Cerebellar nuclear complex (tissue), 1 donor: Measurements from ENCODE around the gene TMEM184A.
"Not testable (repeated sequence)": the region's sequence is repeated elsewhere in the genome, so short reads cannot be mapped to it uniquely, and the experiment has no call there.

Source experiments
- DNase-seq, 2 experiments: peaks; one replicate each; lab custom pipeline; 2025; lab: John Stamatoyannopoulos, UW

The TMEM184A gene

GRCh38 chr7:1523208-1523607, 32.8 kb downstream of the TMEM184A start:
- DNase-seq: no peak

DNA sequence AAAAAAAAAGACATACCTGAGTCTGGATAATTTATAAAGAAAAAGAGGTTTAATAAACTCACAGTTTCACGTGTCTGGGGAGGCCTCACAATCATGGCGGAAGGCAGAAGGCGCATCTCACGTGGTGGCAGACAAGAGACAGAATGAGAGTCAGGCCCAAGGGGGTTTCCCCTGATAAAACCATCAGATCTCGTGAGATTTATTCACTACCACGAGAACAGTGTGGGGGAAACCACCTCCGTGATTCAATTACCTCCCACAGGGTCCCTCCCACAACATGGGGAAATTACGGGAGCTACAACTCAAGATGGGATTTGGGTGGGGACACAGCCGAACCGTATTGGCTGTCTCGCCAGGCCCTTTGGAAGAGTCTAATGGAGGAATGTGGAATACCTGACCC, 34.5 kb downstream of the TMEM184A start:
- no peak for DNase-seq

GRCh38 chr7:1520539-1521234, 35.3 kb downstream of the TMEM184A start:
- no peak for DNase-seq

DNA sequence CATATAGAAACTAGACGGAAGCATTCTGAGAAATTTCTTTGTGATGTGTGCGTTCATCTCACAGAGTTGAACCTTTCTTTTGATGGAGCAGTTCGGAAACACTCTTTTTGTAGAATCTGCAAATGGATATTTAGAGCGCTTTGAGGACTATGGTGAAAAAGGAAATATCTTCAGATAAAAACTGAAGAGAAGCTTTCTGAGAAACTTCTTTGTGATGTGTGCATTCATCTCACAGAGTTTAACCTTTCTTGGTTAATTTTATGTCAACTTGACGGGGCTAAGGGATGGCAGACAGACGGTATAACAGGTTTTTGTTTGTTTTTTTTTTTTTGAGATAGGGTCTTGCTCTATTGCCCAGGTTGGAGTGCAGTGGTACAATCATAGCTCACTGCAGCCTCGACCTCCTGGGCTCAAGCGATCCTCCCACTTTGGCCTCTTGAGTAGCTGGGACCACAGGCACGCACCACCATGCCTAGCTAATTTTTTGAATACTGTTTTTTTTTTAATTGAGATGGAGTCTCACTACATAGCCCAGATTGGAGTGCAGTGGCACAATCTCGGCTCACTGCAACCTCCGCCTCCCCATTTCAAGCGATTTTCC, 36.6 kb downstream of the TMEM184A start:
- not testable (repeated sequence) for DNase-seq

- no peak for DNase-seq
Observed at GRCh38 chr7:1516586-1517251, 39.3 kb downstream of the TMEM184A start.

DNA sequence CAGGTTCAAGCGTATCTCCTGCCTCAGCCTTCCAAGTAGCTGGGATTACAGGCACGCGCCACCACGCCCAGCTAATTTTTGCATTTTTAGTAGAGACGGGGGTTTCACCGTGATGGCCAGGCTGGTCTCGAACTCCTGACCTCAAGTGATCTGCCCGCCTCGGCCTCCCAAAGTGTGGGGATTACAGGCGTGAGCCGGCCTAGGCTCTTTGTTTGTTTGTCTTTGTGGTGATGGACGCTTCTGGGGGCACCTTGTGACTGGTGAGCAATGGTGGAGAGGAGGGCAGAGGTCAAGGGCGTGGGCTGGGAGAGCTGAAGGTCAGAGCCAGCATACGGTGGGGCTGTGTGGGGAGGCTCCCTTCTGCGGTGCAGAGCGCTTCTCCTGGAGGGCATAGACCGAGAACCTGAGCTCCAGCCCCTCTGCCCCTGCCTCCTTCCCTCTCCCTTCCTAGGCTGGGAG, 40.5 kb downstream of the TMEM184A start:
- DNase-seq: not testable (repeated sequence)

DNA sequence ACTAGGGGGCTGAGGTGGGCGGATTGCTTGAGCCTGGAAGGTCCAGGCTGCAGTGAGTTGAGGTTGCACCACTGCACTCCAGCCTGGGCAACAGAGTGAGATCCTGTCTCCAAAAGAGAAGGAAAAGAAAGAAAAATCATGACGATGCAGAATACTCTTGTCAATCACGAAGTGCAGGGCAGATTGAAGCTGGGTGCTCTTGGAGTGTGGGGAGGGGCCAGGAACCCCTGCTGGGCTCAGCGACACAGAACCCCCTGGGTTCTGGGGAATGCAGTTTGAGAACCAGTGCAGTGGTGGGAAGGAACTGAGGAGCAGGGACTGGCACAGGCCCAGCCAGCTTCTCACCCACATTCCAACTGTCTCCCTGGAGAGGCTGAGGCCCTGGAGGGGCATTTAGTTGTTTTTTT, 41.0 kb downstream of the TMEM184A start:
- DNase-seq: no peak

- DNase-seq: no peak
Observed at GRCh38 chr7:1514407-1514806, 41.6 kb downstream of the TMEM184A start.

DNA sequence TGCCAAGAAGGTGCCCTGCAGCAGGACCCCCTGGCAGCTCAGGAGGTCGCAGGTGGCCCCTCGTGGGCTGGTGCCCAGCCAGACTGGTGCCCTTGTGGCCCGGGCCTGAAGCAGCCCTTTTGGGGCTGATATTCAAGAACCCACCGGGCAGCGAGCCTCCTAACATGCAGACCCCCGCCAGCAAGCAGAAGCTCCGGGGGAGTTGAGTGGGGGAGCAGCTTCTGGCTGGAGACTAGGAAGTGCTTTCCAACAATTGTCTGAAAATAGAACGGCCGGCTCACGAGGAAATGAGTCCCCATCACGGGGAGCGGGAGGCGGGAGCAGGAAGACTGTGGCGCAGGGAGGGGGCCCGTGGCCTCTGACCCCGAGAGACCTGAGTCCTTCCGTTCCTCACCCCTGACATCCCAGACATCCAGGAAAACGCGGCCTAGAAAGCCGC, 42.3 kb downstream of the TMEM184A start:
- no peak for DNase-seq

- DNase-seq: no peak
Observed at GRCh38 chr7:1512781-1513656, 43.0 kb downstream of the TMEM184A start.

DNA sequence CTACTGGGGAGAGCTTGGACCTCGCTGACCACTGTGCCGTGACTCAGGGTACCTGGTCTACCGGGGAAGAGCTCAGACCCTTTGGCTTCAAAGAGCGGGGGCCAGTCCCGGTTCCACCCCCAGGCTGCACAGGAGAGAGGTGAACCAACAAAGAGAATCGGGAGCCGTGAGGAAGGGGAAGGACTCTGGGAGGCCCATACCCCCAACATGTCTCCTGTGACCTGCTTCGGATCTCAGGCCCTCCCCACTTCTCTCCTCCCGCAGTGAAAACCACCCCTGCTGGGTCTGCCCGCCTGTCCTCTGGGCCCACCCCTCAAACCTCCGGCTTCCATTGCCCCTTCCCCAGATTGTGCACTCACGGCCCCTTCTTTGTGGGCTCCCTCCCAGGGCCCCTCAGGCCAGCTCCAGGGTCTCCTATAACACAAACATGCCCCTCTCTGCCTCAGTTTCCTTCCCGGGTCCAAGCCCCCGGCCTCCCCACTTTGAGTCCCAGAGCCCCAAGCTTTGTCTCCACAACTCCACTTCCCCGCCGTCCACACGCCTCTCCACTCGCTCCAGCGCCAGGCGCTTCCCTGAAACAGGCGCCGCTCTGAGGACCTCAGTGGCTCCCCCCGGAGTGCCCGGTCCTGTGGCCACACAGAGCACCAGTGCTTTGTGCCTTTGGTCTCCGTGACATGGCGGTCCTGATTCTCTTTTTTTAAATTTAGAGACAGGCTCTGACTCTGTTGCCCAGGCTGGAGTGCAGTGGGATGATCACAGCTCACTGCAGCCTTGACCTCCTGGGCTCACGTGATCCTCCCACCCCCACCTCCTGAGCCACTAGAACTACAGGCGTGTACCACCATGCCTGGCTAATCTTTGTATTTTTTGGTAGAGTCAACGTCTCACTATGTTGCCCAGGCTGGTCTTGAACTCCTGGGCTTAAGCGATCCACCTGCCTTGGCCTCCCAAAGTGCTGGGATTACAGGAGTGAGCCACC, 44.3 kb downstream of the TMEM184A start:
- DNase-seq: no peak

DNA sequence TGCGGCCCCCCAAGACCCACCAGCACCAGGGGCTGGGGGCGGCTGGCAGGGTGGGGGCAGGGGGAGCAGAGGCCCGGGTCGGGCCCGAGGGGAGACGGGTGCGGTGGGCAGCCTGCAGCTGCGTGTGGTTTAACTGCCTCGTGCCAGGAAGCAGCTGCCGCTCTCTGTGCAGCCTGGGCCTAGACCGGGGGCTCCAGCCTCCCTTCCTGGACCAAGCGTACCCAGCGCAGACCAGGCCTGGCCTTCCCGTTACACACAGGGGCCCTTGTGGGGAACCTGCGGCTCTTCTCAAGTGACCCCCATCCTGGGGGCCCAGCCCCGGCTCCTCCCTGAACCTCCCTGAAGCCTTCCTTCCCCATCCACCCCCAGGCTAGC, 45.2 kb downstream of the TMEM184A start:
- DNase-seq: no peak

DNA sequence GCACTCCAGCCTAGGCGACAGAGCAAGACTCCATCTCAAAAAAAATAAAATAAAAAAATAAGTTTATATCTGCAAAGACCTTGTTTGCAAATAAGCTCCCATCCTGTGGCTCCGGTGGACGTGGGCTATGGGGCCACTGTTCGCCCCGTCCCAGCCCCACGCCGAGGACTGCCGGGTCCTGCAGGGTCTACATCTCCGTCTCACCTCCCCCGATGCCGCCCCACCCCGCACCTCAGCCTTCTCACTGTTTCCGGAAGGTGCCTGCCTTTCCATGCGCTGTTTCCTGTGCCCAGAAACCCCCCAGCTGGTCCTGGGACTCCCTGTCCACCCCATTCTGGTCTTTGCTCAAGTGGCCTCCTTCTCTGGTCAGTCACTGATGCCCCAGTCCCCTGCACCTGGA, 46.8 kb downstream of the TMEM184A start:
- DNase-seq: no peak

DNA sequence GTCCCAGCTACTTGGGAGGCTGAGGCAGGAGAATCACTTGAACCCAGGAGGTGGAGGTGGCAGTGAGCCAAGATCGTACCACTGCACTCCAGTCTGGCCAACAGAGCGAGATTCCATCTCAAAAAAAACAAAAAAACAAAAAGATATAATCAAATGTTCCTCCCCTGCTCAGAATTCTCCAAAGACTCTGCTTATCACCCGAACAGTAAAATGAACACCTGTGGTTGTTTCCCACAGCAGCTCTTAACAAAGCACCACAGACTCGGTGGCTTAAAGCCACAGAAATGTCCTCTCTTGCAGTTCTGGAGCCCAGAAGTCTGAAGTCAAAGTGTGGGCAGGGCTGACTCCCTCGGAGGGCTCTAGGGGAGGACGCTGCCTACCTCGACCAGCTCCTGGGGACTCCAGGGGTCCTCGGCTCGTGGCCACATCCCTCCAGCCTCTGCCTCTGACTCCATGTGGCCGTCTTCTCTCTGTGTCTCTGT, 47.7 kb downstream of the TMEM184A start:
- DNase-seq: no peak

DNA sequence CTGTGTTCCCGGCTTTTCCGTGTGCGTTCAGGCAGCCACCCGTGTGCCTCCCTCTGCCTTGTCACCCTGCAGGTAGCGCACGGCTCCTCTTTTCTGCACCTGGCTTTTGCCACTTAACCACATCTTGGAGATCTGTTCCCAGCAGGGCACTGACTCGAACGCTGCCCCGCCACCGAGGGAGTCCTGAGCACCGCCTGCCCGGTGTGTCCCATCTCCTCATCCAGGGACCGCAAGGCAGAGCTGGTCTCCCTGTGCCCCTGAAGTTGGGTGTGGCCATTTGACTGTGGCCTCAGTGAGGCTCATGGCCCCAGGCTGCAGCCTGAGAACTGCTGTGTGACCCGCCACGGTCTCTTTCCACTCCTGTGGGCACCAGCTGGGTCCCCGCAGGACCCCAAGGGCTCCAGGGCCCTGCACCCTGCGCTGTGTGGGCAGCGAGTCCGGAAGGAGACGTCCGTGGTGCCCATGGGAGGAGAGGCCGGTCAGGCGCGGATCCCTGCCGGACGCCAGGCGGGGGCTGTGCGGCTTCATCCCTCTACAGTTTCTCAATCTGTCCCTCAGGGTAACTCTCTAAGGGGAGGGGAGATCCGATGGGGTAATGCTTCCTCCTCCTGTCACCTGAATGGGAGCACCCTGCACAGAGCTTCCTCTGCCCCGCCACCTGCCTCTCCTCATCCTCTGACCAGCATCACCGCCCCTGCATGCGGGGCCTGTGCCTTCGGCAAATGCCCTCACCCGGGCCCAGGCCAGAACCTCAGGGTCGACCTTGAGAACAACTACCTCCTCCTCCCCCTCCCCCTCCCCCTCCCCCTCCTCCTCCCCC, 50.1 kb downstream of the TMEM184A start:
- no peak for DNase-seq

DNA sequence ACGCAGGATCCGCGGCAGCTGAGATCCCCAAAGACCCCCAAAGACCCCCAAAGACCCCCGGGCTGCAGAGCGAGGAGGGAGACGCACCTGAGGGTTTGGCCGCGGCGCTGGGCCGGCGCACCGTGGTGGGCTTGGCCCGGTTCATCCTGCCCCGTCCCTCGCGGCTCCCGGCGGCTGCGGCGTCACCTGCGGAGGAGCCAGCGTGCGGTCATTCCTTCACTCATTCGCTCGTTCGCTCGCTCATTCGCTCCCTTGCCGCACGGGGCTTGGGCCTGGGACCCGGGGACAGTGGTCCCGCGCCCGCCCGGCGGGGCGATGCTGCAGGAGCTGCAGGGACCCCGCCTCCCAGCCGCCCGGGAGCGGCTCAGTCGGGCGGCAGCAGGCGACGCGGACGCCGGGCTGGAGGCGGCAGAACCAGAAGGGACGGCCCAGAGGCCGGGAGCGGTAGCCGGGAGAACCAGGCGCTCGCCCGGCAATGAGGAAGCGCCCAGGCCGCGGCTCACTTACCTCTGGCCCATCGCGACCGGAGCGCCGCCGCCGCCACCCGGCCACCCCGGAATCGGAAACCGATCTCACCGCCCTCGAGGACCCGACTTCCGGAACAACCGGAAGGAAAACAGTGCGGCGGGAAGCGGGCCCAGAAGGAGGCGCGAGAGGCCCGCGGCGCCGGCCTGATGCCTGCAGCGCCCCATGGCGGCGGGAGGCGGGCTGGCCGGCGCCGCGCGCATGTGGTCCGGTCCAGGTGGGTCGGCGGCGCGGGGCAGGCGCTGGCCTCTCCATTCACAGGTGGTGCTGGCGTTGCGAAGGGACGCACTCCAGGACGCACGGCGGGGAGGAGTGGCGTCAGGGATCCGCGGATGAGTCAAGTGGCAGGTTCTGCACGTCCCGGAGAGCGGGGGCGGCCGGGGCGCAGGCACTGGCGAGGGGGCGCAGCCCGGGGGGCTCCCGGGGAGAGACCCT, 51.9 kb downstream of the TMEM184A start, which contains the start of gene INTS1:
TSS of gene INTS1 (minus strand) at position 574 of the 960 bp plus-strand sequence. CDS start at position 145, 429 bp downstream.
- DNase-seq: peak in 1 of 2 experiments; percentile 39

DNA sequence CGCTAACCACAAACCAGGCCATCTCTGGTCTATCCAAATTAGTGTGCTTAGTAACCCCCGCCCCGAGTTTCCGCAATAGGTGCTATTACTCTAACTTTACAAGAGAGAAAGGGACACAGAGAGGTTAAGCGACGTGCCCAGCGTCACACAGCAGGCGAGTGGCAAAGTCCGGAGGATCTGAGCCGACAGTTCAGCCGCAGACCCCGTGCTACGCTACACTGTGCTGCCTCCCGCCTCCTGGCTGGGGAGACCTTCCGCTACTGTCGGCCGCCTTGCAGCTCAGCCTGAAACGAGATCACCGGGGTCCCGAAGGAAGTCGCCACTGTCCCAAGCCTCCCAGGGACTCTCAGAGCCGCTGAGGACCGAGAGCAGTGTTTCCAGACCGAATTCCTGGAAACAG, 52.6 kb downstream of the TMEM184A start:
- no peak for DNase-seq

DNA sequence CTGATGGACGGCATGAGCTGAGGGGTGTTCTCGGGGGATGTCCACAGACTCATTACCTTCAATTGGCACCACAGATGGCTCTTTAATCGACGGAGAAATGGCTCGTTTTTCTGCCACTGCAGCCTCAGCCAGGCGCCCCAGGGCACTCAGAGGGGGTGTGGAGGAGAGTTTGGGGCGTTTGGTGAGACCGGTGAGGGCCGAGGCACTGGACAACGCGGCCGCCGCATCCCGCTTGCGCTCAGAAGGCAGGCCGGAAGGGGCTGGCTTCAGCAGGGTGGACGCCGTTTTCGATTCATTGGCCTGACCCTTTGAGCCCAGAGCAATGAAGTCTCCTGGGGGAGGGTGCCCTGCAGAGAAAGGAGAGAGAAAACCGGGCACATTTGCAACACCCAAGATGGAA, 53.2 kb downstream of the TMEM184A start:
- DNase-seq: no peak
